GM12873 (cell line): ENCODE data around the gene SLC19A2.

Experiments
- TF ChIP-seq, protein P1 (sequence below): IDR thresholded peaks from 2 replicates; pipeline ENCODE4 v1.5.1; 2012; ENCODE audit warnings: low read depth, mild to moderate bottlenecking, moderate library complexity, low read length, control low read depth; ENCODE audit not compliant: insufficient read depth; ENCODE audit errors: missing control alignments

Gene SLC19A2

DNA sequence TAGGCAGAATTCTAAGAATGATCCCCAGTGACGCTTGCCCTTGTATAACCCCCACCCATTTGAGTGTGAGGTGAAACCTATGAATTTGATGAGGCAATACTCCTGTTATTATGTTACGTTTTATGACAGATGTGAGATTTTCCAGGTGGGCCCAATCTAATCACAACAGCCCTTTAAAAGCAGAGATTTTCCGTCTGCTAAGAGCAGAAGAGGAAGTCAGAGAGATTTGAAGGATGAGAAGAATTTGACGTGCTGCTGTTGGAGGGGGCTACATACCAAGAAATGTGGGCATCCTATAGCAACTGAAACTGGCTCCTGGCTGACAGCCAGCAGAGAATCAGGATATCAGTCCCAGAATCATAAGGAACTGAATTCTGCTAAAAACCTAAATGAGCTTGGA, 2.4 kb upstream of the SLC19A2 start:
- TF ChIP-seq, protein P1, sequence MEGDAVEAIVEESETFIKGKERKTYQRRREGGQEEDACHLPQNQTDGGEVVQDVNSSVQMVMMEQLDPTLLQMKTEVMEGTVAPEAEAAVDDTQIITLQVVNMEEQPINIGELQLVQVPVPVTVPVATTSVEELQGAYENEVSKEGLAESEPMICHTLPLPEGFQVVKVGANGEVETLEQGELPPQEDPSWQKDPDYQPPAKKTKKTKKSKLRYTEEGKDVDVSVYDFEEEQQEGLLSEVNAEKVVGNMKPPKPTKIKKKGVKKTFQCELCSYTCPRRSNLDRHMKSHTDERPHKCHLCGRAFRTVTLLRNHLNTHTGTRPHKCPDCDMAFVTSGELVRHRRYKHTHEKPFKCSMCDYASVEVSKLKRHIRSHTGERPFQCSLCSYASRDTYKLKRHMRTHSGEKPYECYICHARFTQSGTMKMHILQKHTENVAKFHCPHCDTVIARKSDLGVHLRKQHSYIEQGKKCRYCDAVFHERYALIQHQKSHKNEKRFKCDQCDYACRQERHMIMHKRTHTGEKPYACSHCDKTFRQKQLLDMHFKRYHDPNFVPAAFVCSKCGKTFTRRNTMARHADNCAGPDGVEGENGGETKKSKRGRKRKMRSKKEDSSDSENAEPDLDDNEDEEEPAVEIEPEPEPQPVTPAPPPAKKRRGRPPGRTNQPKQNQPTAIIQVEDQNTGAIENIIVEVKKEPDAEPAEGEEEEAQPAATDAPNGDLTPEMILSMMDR = no peak

DNA sequence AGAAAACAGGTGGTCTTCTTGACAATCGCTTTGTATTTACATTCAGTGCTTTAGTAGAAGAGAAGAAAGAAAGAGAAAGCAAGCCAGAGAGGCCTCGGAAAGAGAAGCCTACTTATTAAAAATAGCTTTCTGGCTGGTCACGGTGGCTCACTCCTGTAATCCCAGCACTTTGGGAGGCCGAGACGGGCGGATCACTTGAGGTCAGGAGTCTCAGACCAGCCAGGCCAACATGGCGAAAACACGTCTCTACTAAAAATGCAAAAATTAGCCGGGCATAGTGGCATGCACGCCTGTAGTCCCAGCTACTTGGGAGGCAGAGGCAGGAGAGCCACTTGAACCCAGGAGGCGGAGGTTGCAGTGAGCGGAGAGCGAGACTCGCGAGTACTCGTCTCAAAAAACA, 1.8 kb upstream of the SLC19A2 start:
- TF ChIP-seq, protein P1 = no peak

DNA sequence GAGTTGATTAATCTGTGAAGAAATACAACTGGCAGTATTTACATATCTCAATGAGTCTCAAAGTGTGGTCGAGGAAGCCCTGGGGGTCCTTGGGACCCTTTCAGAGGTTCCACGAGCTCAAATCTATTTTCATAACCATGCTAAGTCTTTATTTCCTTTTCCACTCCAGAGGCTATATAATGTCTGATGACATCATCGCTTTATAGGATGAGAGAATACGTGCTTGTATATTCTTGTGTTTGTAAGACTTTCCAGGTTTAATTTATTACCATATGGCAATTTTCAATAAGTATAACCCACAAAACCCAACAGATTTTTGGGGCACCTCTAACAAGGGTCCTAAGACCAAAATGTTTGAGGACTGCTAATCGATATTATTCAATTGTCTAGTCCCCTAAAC, 1.4 kb upstream of the SLC19A2 start:
- TF ChIP-seq, protein P1 = no peak

DNA sequence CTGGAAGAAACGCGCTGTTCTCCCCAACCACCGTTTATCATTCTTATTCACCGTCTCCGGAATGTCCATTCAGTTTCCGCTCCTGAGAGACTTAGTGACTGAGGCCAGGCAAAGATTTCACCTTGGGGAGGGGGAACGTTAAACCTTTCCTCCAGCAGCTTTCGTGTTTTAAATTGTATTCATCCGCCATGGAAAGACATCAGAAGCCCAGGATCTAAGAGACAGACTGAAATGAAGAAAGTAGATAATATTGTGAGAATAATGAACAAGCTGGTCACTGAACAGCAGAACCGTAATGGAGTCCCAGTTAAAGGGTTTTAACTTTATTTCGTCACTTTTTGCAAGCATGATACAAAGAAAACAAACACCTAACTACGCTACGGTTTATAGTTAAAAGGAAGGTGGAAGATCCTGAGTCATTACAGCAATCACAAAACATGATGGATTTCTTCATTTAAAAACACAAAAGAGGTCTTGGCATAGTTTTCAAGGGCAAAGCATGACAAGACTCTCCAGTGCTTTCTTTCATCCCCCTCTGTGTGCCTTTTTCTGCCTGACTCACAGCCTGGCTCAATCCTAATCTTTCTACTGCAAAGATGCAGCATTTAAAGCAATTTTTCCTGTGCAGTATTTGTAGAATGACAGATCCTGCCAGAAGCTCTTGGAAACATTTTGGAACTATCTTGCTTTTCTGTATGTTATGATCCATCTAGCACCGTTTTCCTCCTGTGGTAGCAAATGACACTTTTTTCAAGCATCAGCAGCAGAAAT, 722 bp upstream of the SLC19A2 start:
- TF ChIP-seq, protein P1 = no peak

DNA sequence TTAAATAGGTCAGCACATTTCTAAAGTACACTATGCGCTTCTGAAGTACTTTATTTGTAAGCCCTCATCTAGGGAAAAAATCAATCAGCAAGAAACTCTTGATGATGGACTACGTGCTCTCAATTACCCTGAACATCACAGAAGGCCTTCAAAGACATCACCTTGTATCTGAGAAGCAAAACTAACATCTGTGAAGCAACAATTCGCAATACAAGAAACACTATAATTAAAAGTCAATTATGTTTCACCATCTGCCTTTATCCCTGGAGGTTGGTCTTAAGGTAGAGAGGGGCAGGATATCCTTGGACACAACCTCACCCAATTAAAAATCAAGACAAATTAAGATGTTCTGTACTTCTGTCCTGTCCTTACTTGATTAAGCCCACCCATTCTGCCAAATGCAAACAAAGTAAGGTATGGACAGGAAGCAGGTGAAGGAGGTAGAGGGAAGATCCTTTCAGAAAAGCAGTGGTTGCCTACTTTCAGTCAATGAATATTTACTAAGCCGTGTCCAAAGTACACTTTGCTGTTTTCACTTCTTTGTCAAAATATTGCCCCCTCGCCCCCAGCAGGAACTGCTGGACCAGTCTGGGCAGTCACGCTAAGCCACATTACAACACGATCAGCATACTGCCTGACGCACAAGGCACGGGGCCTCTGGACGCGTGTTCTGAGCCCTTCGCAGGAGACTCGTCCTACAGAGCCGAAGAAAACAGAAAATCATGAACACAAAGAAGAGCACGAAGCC, 887 bp downstream of the SLC19A2 start:
- TF ChIP-seq, protein P1 = no peak

DNA sequence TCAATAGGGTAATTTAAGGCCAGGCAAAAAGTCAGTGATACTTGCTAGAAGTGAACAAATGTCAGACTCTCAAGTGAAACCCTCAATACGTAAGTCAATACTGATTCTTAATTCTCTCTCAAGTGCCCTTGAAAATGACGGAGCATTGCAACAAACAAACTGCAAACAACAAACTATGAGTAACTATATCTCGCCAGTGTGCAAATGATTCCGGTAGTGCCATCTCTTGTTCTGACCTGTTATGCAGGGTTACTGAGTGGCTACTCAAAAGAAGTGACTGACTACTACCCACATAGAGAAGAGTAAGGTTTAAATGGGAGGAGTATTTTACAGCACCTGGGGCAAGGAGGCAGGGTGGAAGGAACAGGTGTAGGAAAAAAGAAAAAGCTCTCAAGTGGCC, 1.6 kb downstream of the SLC19A2 start:
- TF ChIP-seq, protein P1 = no peak

DNA sequence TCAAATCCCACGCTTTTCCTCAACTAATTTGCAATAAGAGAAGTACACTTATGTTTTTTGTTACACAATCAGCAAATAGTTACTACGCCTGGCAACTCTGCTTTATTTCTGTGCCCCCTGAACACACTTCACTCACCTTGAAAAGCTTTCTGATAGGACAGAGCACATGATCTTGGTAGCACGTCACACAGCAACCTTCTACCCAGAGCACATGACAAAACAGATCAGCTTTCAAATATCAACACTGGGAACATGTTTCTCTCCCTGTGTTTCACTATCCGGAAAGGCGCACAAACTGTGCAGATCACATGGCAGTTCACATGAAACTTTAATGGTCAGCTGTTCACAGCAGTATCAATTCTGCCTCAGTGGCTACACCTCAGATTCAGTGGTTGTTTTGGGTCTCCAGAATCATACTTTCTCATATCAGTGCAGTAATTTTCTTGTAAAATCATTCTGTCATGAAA, 2.2 kb downstream of the SLC19A2 start:
- TF ChIP-seq, protein P1 = no peak
